HL-60 (cell line): ENCODE data around the gene SIDT2.

Source experiments
- DNase-seq, 2 experiments: peaks; one replicate each; pipeline ENCODE4 v3.0.0-alpha.2; 2010 to 2020; ENCODE audit warnings: low read depth in 1 of 2, low spot score in 1 of 2
- H3K27ac ChIP-seq: fragments of 250-450 bp; sonication (Bioruptor Pico); replicated peaks from 2 replicates; pipeline ENCODE4 v1.5.1; 2020; ENCODE audit warnings: mild to moderate bottlenecking, moderate library complexity
- H3K27me3 ChIP-seq: fragments of 250-450 bp; sonication (Bioruptor Pico); 2 replicates; pipeline ENCODE4 v1.5.1; 2021; ENCODE audit warnings: mild to moderate bottlenecking, moderate library complexity; ENCODE audit not compliant: insufficient read depth, poor library complexity, severe bottlenecking
- H3K4me3 ChIP-seq: replicated peaks from 2 replicates; pipeline ENCODE4 v1.5.1; 2011; ENCODE audit warnings: mild to moderate bottlenecking, control low read depth, low read length; ENCODE audit not compliant: insufficient read depth
- GABPA ChIP-seq: IDR thresholded peaks from 2 replicates; pipeline ENCODE4 v1.6.1; 2012; ENCODE audit warnings: low read depth
- POLR2AphosphoS5 ChIP-seq: IDR thresholded peaks from 2 replicates; pipeline ENCODE4 v1.6.1; 2012; ENCODE audit warnings: low read depth
- SPI1 ChIP-seq: IDR thresholded peaks from 2 replicates; pipeline ENCODE4 v1.6.1; 2012; ENCODE audit warnings: low read depth, mild to moderate bottlenecking, borderline replicate concordance
- TF ChIP-seq, protein P1 (sequence below): IDR thresholded peaks from one replicate; pipeline ENCODE4 v1.5.1; 2011; ENCODE audit warnings: low read length, control low read depth, inconsistent platforms; ENCODE audit not compliant: insufficient read depth
- TF ChIP-seq, protein P2 (sequence below): IDR thresholded peaks from 2 replicates; pipeline ENCODE4 v1.6.1; 2012; ENCODE audit warnings: low read depth; ENCODE audit not compliant: insufficient replicate concordance

The SIDT2 gene

DNA sequence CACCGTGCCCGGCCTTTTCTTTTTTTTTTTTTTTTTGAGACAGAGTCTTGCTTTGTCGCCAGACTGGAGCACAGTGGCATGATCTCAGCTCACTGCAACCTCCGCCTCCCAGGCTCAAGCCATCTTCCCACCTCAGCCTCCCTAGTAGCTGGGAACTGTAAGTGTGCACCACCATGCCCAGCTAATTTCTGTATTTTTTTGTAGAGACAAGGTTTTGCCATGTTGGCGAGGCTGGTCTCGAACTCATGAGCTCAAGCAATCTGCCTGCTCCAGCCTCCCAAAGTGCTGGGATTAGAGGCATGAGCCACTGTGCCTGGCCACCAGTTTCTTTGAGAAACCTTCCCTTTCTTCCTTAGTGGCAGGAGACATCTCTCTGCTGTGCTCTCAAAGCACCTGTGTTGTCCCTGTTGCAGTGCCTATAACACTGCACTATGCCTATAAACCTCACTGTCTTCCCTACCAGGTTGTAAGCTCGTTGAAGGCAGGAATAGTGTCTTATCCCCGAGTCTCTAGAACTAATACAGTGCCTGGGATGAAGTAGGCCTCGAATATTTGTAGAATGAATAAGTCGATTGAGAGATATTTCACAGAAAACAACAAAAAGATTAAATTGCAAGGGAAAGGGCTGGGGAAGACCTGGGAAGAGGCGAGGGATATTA lies 34.3 kb downstream of the SIDT2 start:
- Histone ChIP-seq H3K27me3 (no peaks in the 10 kb centered on the region), H3K4me3 (no peak overlapping the region), H3K27ac (no peak overlapping the region)
- DNase-seq, result no peak
- no peak for TF ChIP-seq SPI1

DNA sequence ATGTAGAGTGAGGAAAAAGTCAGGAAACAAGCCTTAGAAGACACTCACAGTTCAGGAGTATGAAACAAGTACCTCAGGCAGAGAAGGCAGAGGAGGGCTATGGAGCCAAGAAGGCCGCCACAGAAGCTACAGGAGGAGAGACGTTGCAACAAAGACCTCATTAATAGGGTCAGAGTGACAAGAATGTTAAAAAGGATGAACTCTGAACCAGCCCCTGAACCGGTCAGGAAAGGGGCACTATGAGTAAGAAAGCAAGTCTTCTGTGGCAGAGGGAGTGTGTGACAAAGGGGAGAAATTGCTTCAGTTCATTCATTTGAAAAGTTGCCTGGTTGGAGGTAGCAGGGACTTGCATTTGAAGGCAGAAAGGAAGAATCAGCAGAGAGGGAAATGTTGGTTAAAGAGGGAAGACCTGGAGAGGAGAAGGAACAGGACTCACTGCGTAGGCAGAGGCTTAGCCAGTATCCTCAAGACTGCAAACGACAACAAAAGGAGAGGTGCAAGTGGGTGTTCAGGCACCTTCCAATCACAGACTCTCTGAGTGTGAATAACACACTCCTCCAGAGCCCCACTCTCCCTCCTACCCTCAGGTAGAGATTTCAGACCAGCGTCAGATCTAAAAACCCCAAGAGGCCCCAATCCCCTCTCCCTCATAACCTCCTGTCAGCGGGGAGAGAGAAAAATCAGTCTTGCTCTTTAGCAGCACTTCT lies 36.0 kb downstream of the SIDT2 start:
- H3K27me3 ChIP-seq, result no peaks in the 10 kb centered on the region
- no peak overlapping the region for H3K4me3 ChIP-seq
- TF ChIP-seq, protein P1, sequence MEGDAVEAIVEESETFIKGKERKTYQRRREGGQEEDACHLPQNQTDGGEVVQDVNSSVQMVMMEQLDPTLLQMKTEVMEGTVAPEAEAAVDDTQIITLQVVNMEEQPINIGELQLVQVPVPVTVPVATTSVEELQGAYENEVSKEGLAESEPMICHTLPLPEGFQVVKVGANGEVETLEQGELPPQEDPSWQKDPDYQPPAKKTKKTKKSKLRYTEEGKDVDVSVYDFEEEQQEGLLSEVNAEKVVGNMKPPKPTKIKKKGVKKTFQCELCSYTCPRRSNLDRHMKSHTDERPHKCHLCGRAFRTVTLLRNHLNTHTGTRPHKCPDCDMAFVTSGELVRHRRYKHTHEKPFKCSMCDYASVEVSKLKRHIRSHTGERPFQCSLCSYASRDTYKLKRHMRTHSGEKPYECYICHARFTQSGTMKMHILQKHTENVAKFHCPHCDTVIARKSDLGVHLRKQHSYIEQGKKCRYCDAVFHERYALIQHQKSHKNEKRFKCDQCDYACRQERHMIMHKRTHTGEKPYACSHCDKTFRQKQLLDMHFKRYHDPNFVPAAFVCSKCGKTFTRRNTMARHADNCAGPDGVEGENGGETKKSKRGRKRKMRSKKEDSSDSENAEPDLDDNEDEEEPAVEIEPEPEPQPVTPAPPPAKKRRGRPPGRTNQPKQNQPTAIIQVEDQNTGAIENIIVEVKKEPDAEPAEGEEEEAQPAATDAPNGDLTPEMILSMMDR, result no peak
- no peak for TF ChIP-seq GABPA
- TF ChIP-seq, protein P2, sequence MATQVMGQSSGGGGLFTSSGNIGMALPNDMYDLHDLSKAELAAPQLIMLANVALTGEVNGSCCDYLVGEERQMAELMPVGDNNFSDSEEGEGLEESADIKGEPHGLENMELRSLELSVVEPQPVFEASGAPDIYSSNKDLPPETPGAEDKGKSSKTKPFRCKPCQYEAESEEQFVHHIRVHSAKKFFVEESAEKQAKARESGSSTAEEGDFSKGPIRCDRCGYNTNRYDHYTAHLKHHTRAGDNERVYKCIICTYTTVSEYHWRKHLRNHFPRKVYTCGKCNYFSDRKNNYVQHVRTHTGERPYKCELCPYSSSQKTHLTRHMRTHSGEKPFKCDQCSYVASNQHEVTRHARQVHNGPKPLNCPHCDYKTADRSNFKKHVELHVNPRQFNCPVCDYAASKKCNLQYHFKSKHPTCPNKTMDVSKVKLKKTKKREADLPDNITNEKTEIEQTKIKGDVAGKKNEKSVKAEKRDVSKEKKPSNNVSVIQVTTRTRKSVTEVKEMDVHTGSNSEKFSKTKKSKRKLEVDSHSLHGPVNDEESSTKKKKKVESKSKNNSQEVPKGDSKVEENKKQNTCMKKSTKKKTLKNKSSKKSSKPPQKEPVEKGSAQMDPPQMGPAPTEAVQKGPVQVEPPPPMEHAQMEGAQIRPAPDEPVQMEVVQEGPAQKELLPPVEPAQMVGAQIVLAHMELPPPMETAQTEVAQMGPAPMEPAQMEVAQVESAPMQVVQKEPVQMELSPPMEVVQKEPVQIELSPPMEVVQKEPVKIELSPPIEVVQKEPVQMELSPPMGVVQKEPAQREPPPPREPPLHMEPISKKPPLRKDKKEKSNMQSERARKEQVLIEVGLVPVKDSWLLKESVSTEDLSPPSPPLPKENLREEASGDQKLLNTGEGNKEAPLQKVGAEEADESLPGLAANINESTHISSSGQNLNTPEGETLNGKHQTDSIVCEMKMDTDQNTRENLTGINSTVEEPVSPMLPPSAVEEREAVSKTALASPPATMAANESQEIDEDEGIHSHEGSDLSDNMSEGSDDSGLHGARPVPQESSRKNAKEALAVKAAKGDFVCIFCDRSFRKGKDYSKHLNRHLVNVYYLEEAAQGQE, result no peak
- no peak for TF ChIP-seq SPI1
- TF ChIP-seq POLR2AphosphoS5, result no peak
- H3K27ac ChIP-seq, result no peak overlapping the region
- DNase-seq, result no peak

DNA sequence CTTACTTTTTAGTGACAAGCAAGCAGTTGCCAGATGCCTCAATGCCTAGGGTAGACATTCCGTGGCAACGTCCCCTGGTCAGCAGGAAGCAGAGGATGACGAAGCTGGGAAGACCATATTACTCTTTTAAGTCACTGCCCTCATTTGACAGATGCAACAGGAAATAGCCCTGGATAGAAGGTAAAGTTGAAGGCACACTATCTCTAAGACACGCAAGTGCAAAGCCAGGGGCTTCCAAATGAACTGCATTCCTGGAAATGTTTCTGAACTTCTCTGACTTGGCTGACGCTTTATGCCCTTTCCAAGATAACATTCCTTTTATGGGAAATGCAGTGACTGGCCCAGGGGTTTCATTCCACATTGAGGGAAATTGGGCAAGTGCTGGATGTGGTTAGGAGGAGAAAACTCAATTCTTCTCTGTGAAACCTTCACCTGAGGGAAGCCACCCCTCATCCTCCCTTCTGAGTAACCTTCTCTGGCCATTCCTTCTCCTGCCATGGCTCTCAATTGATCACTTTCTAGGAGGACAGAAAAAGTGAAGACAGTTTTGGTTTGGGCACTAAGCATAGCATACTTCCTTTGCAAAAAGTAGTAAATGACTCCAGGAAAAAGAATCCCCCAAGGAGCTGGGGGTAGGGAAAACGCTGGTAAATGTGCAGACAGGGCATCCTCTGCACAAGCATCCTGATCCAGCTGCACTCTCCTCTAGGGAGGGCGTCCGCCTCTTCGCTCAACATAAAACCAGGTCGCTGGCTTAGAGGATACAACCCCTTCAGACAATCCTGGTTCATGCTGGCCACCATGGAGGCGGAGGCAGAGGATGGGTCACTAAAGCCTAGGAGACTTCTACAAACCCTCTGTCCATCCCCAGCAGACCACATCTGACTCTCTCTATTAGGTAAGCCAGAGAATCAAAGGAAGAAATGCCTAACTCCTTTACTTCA lies 38.9 kb downstream of the SIDT2 start:
- TF ChIP-seq, protein P1, result no peak
- TF ChIP-seq POLR2AphosphoS5 (no peak), GABPA (no peak), SPI1 (no peak)
- TF ChIP-seq, protein P2, result no peak
- no peak overlapping the region for H3K4me3 ChIP-seq
- H3K27me3 ChIP-seq, result no peaks in the 10 kb centered on the region
- no peak overlapping the region for H3K27ac ChIP-seq
- no peak for DNase-seq
